GM19035 (cell line): ENCODE measurements around the gene THRB.

Experiments
- ATAC-seq: cut with Tn5 transposase; IDR thresholded peaks from one replicate; pipeline ENCODE4 v1.9.1; 2021; ENCODE audit not compliant: unreplicated experiment

Gene THRB

DNA sequence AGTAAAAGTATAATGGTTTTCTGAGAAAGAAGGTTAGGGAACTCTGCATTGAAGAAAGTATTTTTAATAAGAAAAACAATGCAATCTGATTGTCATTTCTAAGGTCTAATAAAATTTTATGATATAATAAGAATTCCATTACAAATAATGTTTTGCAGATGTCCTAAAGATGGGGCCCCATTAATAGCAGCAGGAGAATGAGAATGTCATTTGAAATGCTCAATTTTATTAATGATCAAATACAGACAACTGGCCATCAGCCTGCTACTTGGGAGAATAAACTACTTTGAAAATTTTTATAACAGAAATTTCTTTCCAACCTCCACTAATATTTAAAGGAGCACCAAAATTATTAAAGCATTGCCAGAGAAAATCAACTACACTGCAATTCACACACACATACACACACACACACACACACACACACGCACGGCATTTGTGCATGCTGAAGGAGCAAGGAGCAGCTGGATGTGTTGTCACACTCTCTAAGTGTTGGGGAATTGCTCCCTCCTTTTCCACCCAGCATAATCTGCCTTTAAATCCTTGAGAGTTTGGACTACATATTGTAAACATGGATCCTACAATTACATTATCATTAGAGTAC lies 109.5 kb downstream of the THRB start:
- ATAC-seq, result no peak

DNA sequence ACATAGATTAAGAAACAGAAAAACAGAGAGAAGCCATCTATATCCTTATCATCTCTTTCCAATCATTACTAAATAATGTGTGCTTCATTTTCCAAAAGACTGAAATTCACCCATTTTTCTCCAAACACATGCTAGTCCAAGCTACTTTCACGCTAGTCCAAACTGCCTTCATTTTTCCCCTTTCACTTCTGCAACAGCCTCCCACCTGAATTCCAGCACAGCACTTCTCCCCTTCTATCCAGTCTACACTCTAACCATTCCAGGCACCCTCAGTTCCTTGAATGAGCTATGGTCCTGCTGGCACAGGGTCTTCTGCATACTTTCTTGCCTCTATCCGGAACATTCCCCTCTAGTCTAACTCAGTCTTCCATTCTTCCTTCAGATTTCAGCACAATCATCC lies 112.0 kb downstream of the THRB start:
- ATAC-seq, result no peak

DNA sequence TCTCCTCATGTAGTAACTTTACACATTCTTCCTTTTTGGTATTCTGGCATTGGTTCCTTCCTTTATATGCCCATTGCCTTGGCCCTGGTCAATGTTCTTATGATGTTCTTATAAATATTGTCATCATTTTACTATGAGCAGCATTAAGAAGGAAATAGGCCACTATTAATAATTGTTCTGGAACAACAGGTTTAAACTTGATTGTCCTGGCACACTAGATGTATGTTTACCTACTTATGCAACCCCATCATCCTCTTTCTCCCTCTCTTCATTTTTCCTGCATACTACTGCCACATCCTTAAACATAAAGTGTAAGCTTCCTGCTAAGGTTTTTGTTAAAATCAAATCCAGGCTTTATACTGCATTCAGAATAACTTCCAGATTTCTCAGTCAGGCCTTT lies 114.7 kb downstream of the THRB start:
- no peak for ATAC-seq

DNA sequence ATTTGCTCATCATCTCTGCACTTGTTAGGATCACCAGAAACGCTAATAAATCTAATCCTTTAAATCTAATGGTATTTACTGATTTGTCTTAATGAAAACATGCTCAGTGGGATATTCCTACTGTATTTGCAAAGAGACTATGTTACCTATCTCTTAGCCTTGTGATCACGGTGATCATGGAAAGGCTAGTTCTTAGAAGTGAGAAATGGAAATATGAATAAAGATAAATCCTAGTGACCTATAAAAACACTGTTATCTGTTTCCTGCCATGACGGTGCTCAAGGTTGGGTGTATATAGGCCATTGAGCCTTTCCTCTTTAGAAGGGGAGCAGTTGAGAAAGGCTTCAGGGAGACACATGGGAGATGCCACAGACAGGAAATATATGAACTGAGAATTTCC lies 116.3 kb downstream of the THRB start:
- ATAC-seq, result no peak

DNA sequence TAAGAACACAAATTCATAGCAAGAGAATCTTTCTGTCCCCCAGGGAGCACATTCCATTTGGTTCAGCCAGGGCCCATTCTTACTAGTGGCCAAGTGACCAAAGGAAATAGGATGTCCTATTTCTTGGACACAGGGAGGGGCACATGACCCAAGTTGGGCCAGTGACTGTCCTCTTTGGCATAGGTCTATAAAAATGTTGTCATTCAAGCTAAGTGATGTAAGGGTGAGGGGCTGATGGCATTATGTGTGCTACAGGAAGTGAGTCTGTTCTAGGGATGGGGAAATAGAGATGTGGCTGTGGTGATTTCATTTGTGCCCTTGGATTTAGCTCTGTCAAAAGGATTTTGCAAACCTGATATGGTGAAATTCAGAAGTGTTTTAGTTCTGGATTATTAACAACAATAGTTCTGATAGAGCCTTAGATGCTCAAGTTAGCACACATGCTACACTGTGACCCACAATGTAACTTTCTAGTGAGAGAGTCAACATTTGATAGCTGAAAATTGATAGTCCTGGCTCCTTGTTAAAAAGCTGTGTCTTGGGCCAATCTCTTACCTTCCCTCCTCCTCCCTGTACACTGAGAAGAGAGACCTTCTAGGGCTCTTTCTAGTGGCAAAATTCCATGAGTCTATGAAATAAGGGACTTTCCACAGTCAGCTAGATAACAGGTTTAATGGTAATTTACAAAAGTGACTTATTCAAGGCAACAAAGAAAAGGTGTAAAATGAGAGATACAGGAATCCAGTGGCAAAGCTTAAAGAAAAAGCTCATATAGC lies 117.2 kb downstream of the THRB start:
- no peak for ATAC-seq

DNA sequence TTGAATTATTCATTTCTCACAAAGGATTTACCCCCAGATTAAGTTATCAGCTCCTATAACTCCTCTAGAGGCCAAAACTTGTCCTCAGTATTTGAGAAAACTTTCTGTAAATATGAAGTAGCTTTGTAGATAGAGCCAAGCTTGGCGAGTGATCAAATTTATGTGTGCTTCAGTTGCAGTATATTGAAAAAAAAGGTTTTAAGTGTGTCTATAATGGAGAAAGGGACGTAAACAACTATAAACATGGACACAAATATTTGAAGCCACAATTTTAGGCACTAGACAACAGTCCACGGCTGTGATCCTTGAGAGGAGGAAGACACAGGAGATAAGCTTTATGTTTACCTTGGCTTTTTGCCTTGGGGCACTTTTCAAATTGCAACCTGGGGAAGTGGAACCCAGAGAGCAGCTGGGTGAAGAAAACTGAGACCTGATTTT lies 118.7 kb downstream of the THRB start:
- ATAC-seq, result no peak

DNA sequence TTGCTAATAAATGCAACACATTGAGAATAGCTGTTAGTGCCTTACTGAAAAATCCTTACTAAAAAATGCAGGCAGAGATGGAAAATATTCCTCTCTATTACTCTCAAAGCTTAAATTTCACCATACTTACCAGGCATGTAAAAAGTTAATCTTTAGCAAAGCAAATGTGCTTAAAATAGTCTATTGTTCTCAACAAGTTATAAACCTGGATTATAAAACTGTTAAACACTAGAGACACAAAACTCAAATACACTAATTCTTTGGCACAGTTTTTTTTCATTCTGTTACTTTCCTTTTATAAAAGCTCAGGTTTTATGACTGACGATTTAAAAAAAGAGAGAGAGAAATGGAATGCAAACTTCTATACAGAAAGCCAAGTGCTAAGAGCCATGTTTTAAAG lies 119.8 kb downstream of the THRB start:
- no peak for ATAC-seq

DNA sequence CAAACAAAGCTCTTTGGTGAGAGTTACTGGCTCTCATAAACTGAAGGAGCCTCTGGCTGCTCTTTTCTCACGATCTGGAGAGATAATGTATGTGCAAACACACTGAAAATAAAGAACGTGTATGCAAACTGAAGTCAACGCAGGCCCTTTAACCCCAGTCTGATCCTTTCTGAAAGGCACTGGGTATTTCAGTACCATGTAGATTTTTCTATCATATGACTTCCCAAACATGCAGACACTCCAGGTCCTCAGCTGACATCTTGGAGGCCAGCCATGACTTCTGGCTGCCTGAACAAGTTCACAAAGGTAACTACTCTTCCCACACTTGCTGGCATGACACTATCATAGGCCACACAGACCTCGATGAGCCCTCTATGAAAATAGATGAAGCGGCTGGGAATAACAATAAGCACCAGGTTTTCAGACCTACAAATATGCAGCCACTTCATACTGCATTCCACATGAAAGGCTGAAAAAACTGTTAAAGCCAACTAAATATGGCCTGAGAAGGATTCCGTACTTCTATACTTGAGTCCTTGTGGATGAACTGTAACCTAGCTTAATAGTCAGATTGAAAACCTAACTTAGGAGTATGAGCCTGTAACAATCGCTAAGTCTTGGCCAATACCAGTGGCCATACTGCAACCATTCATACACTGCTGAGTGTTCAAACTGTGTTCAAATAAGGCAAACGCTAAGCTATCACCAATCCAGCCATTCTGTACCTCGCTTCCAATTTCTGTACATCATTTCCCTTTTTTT lies 121.3 kb downstream of the THRB start:
- no peak for ATAC-seq

DNA sequence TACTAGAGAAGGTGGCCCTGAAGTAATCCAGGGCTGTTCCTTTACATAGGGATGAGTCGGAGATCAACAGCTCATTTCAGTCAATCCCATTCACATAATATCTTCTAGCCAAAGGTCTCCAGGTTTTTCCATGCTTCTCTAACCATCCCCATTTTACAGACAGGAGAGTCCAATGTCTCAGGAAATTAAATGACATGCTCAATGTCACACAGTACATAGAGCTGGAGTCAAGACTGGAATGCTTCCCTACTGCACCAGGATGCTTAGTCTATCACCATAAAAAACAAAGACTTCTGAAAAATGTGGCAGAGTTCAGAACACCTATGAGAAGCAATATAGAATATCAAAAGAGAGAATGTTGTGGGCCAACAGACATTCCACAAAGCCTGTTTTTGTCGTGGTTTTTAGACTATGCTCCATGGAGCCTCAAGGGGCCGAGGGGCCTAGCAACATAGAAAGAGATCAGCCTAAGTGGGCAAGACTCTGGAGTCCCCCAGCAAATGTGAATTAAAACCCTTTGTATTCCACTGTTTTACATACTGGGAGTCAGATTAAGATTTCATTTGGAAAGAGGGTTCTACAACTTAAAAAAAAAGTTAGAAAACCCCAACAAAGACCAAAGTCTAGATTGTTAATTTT lies 122.0 kb downstream of the THRB start:
- ATAC-seq, result no peak

DNA sequence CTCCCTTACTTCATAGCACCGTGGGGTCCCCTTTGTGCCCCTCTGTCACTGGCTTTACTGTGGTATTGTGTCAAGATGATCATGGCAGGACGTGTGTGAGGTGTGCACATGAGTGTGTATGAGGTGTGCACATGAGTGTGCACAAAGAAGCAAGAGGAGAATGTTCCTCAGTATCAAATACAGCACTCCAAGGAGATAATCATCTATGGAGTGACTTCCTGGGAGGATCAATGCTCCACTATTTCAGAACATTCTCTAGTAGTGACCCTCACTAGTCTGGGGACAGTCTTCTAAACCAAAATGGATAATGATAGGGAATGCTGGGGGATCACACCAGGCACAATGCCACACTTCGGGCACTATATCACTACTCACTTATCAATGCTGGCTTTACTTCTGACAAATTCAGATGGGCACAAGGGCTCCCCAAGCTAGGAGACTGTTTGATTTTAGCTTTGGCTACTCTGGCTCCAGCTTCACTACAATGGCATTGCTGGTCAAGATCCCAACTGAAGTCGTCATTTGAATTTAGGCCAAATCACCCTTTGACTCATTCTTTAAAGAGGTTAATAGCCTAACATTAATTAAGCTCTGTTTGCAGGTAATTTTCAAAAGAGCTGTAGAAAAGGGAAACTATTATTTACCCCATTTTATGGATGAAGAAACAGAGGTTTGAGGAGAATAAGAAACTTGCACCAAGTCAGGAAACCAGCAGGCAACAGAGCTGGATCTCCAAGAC lies 124.1 kb downstream of the THRB start:
- no peak for ATAC-seq

DNA sequence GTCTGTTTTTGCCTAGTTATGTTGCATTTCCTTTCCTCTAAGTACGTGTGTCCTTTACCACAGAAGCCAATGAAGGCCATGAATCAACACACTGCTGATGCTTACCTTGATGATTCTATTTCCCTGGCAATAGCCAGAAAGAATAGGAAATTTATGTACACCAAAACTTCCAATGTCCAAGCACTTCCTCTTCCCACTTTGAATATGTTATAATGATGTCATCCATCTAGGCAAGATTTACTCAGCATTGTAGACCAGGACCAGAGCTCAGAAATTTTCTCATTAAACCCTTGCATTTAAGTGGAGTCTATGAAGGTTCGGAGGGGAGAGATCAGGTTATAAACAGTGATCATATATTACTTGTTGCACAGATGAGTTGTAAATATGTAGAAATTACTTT lies 126.0 kb downstream of the THRB start:
- ATAC-seq, result no peak

DNA sequence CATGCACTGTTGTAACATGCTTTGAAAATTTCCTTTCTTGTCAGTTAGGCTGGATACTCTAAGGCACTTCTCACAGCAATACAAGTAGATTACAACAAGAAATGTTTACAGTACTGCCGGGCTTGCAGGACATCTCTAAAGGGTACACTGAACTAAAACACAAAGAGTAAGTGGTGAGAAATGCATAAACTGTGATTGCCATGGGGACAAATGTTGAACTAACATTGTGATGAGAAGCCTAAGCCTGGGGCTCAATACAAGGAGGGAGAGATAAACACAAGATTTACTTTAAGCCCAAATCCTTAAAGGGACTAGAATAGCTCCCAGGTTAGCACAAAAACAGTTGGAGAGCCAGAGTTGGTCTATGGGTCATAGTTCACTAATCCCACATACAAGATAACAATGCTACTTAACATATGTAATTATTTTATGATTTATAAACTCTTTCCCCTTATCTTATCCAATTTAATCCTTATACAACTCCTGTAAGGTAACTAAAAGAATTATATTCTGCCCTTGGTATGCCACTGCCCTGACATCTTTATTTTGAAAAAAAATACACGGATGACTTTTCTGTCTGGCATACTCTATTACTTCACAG lies 126.9 kb downstream of the THRB start:
- ATAC-seq, result no peak

DNA sequence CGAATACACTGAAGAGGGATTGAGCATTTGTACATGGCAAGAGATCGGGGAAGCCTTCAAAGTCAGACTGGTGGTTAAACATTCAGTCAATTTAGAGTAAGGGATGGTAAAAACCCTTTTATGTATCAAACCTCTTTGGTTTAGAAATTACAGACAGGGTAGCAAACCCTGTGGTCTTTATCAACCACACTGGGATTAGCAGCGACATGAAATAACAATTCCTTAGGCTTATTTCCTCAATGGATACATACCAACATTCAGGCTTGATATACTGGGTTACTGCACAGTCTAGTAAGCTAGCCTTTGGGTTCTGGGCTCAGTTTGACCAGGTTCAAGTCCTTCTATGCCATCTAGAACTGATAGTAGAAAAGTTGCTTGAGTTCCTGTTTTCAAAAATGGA lies 127.4 kb downstream of the THRB start:
- ATAC-seq, result no peak

DNA sequence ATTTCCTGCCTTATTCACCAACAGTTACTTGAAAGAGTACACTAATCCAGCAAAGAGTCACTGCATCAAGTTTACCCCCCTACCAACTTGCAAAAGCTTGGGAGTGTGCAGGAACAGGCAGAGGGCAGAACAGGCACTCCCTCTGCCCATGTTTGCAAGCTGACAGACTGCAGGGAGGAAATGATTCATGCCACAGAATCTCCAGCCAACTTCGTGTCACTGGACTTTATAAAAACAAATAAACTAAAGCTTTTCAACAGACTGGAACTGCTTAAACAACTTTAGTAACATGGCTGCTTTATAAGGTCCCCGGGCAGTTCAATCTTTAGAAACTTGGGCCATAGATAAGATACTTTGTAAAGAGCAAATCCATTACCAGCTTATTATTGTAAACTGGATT lies 129.5 kb downstream of the THRB start:
- ATAC-seq, result no peak

DNA sequence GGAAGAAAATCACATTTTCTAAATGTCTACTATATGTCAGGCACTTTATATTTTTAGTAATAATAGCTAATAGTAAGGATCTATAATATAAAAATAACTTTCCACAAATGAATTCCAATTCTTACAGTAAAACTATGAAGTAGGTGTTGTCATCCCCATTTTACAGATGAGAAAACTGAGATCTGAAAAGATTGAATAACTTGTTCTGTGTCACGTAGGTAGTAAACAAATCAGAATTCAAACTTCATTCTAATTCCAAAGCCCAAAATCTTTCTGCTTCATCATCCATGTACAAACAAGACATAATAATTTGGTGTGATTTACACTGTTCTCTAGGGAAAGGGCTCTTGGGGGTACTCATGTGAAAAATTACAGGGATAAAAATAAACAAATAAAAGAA lies 130.3 kb downstream of the THRB start:
- ATAC-seq, result no peak

DNA sequence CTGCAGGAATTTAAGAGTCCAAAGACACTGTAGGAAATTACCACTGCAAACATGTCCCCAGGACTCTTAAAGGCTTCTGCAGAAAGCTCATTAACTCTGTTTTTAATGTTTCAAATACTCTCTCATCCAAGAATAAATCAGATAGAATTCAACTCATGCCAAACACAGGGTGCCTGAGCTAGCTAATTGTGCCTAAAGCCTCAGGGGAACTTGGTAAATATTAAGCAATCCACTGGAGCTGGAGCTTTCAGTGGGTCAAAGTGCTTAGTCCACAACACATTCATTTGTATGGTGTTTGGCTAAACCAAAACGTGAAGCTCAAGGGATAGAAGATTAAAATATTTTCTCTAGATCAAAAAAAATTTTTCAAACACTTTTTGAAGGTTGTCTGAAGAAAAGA lies 131.4 kb downstream of the THRB start:
- ATAC-seq, result no peak

DNA sequence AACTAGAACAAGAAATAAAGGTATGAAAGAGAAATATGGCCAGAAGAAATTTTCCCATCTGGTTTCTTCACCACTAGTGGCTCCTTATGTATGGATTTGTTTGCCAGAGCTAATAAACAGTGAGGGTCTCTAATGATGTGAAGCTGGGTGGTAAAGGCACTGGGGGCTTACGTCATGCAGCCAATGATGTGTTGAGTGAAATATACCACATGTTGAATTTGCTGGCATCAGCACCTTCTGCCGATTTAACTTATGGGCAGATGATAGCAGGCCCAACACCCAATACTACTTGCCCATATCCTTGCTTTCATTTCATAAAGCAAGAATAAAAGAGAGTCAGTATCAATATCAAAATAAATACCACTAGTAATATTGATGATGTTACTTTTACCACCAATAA lies 133.0 kb downstream of the THRB start:
- no peak for ATAC-seq

DNA sequence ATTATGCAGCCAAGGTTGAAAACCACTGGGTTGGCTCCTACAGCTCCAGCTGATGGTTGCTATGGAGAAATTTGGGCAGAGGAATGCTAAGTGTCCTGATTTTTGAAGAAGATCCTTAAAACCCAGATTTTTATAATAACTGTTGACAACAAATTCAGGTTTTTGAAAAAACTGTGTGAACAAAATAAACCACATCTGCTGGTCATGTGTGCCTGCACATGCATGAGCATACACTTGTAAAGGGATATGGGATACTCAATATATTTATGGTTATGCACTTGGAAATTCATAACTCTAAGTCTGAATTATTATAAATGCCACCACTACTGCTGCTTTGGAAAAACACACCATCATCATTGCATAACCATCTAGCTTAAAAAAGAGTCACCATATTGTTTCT lies 133.7 kb downstream of the THRB start:
- no peak for ATAC-seq

DNA sequence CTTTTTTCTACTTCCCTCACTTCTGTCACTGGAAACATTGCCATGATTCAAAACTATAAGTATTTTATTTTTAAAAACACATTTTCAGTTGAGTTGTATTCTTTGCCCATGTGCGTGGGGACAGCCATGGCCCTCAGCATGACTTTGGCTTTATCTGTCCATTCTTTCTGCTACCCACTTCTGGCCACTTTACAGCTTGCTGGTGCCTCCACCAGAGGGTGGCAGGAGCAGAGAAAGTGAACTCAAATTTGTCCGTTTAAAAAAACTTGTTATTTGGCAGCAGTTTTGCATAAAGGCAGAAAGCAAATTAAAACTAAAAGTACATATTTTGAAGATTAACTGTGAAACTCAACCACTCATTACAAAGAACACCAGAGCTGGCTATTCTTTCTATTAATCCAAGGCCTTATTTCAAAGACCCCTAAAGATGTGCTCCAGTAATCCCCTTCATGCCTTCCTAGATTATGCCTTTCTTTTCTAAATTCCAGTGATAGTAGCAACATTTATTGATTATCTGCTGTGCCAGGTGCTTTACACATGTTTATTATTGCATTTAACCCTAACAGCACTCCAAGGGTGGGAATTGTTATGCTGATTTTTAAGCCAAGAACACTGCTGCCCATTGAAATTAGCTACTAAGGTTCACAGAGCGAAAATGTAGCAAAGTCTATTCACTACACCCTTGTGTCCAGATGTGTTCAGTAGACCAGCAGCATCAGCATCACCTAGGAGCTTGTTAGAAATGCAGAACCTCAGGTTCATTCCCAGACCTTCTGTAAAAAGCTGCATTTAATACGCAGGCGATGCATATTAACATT lies 134.8 kb downstream of the THRB start:
- no peak for ATAC-seq

DNA sequence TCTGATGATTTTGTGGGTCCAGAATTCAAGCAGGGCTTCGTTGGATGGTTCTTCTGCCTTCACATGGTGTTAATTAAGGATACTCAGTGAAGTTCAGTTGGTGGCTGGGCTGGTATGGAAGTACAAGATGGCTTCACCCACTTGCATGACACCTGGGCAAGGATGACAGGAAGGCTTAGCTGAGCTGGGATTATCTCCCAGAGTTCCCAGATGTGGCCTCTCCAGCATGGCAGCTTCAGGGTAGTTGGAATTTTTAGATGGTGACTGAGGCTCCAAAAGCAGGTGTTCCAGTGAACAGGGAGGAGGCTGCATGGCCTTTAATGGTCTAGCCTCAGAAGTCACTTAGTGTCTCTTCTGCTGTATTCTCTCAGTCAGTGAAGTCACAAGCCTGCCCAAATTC lies 135.5 kb downstream of the THRB start:
- no peak for ATAC-seq
